H1 (cell line): ENCODE results near the gene RPL28. TPM values are rescaled to one million over a fixed set of nuclear protein-coding genes. Genes with fewer than 3 reads are reported as not detected.

Experiments
- JUND ChIP-seq: IDR thresholded peaks from 2 replicates; pipeline ENCODE4 v1.6.1; 2011; ENCODE audit warnings: mild to moderate bottlenecking, improper control_type of control experiment, low read length
- KDM4A ChIP-seq: IDR thresholded peaks from one replicate; pipeline ENCODE4 v1.7.1; 2012; ENCODE audit warnings: low read depth, mild to moderate bottlenecking, moderate library complexity, low read length, inconsistent platforms; ENCODE audit not compliant: severe bottlenecking
- POLR2AphosphoS5 ChIP-seq: IDR thresholded peaks from 2 replicates; pipeline ENCODE4 v1.6.1; 2011; ENCODE audit warnings: low read depth, low read length
- TAF7 ChIP-seq: optimal IDR thresholded peaks from 2 replicates; pipeline ENCODE3; 2011; ENCODE audit warnings: low read depth, mild to moderate bottlenecking, inconsistent platforms, low read length, moderate library complexity, borderline replicate concordance
- polyA plus RNA-seq, 7 experiments: library from polyadenylated mRNA; depleted of rRNA in 3 of 7; stranded (reverse) in 5 of 7; unstranded in 2 of 7; fragments of >200 nt in 5 of 7; fragments of 200-250 nt in 2 of 7; gene quantifications; 1 replicate in 5 of 7; 2 replicates in 1 of 7; 4 replicates in 1 of 7; pipeline versions ENCODE4 v1.2.1 to v1.2.3, GENCODE V29; 2011 to 2013; ENCODE audit warnings: missing spikeins in 2 of 7, mixed read lengths in 2 of 7
- total RNA-seq: library from RNA; stranded (reverse); fragmentation: NEBNext Ultra II Directional; extraction: Animal tissue kit (Norgen Biotek cat#: 25700); gene quantifications from 2 replicates; pipeline ENCODE4 v1.2.1, GENCODE V29; 2021

RPL28 gene
- total and polyA plus RNA-seq, 2 of the 8 experiments (the other 6 are each of a cell fraction or from before 2014, with no cell fraction given): 2,123 to 8,402 TPM

GRCh38 chr19:55398200-55398925 lies 12.6 kb downstream of the RPL28 start (continued):
- TF ChIP-seq TAF7: no peak
- no peak for TF ChIP-seq KDM4A
- no peak for TF ChIP-seq POLR2AphosphoS5
- TF ChIP-seq JUND: no peak
